Fibroblast of lung (primary cell): ENCODE measurements around the gene IFT52. TPM values are rescaled to one million over a fixed set of nuclear protein-coding genes. Genes with fewer than 3 reads are reported as not detected.

Experiments
- DNase-seq, 2 donors: peaks; one replicate each; pipeline versions ENCODE4 v3.0.0 to v3.0.0-alpha.2; 2010; ENCODE audit warnings: low read depth in 2 of 2
- H2AFZ ChIP-seq: 2 replicates; pipeline ENCODE4 v1.5.1; 2012; ENCODE audit warnings: low read length, control low read depth, inconsistent platforms
- H3K27ac ChIP-seq: 2 replicates; pipeline ENCODE4 v1.5.1; 2011; ENCODE audit warnings: low read length, control low read depth; ENCODE audit not compliant: insufficient read depth
- H3K27me3 ChIP-seq: 2 replicates; pipeline ENCODE4 v1.5.1; 2011; ENCODE audit warnings: mild to moderate bottlenecking, low read length; ENCODE audit not compliant: control insufficient read depth, insufficient read depth
- H3K36me3 ChIP-seq: 2 replicates; pipeline ENCODE4 v1.5.1; 2011; ENCODE audit warnings: low read length; ENCODE audit not compliant: control insufficient read depth, insufficient read depth
- H3K4me1 ChIP-seq: 2 replicates; pipeline ENCODE4 v1.5.1; 2011; ENCODE audit warnings: low read length; ENCODE audit not compliant: control insufficient read depth, insufficient read depth; ENCODE audit errors: extremely low read depth
- H3K4me2 ChIP-seq: 2 replicates; pipeline ENCODE4 v1.5.1; 2011; ENCODE audit warnings: low read length, control low read depth; ENCODE audit not compliant: insufficient read depth; ENCODE audit errors: extremely low read depth
- H3K4me3 ChIP-seq, 4 experiments: fragments of 200-600 bp in 1 of 4; sonication (generic) in 1 of 4; replicated peaks in 1 of 4; 2 replicates each; pipeline ENCODE4 v1.5.1; 2011 to 2016; ENCODE audit warnings: low read length in 4 of 4, low read depth in 3 of 4, mild to moderate bottlenecking in 3 of 4, control low read depth in 2 of 4, inconsistent platforms in 1 of 4, mixed read lengths in 1 of 4; ENCODE audit not compliant: insufficient read depth in 1 of 4; ENCODE audit errors: control extremely low read depth in 1 of 4
- H3K79me2 ChIP-seq: 2 replicates; pipeline ENCODE4 v1.5.1; 2012; ENCODE audit warnings: mild to moderate bottlenecking, low read length, inconsistent platforms; ENCODE audit not compliant: control insufficient read depth, insufficient read depth
- H3K9ac ChIP-seq: 2 replicates; pipeline ENCODE4 v1.5.1; 2011; ENCODE audit warnings: mild to moderate bottlenecking, low read length, control low read depth; ENCODE audit not compliant: insufficient read depth
- H3K9me3 ChIP-seq: 2 replicates; pipeline ENCODE4 v1.5.1; 2012; ENCODE audit warnings: low read depth, low read length; ENCODE audit not compliant: control insufficient read depth, insufficient read depth
- H4K20me1 ChIP-seq: 2 replicates; pipeline ENCODE4 v1.5.1; 2011; ENCODE audit warnings: low read length; ENCODE audit not compliant: control insufficient read depth, insufficient read depth; ENCODE audit errors: extremely low read depth
- CTCF ChIP-seq, 2 donors: IDR thresholded peaks in 1 of 2; conservative IDR thresholded peaks in 1 of 2; 1 replicate in 1 of 2; 2 replicates in 1 of 2; pipeline ENCODE4 v1.5.1; 2011 to 2012; ENCODE audit warnings: low read length in 2 of 2, control low read depth in 1 of 2, inconsistent platforms in 1 of 2, low read depth in 1 of 2, mild to moderate bottlenecking in 1 of 2
- EZH2 ChIP-seq: IDR thresholded peaks from 2 replicates; pipeline ENCODE4 v1.5.1; 2012; ENCODE audit warnings: low read length, control low read depth, mild to moderate bottlenecking; ENCODE audit errors: missing control alignments
- polyA plus RNA-seq, 2 donors: library from polyadenylated mRNA; depleted of rRNA in 1 of 2; stranded (reverse) in 1 of 2; unstranded in 1 of 2; fragments of >200 nt; gene quantifications; 2 replicates each; pipeline ENCODE4 v1.2.1, GENCODE V29; 2011 to 2012; ENCODE audit warnings: missing spikeins in 1 of 2
- total RNA-seq: library from RNA; depleted of rRNA; stranded (reverse); fragments of >200 nt; gene quantifications from 2 replicates; pipeline ENCODE4 v1.2.1, GENCODE V29; 2014

The IFT52 gene
- total and polyA plus RNA-seq, 2 donors (not counting 1 experiment from before 2014, with no cell fraction given) = 38.8 to 41.9 TPM

GRCh38 chr20:43694763-43695162 is 104.0 kb downstream of the IFT52 start:
- no peak overlapping the region for H3K27ac ChIP-seq
- no peaks in the 10 kb centered on the region for H3K36me3 ChIP-seq
- no peaks in the 10 kb centered on the region for H3K27me3 ChIP-seq
- H4K20me1 ChIP-seq = no peaks in the 10 kb centered on the region
- H3K9ac ChIP-seq = no peak overlapping the region
- no peaks in the 10 kb centered on the region for H3K4me1 ChIP-seq
- no peaks in the 10 kb centered on the region for H3K79me2 ChIP-seq
- DNase-seq = no peak
- H3K4me2 ChIP-seq = no peak overlapping the region
- no peaks in the 10 kb centered on the region for H3K9me3 ChIP-seq
- H2AFZ ChIP-seq = no peak overlapping the region
- no peak overlapping the region for H3K4me3 ChIP-seq
- no peak for TF ChIP-seq EZH2
- TF ChIP-seq CTCF (conservative IDR thresholded peaks at IDR 0.05 in 1 of 2, IDR thresholded peaks at IDR 0.05 in 1 of 2; ENCODE audit: low read depth in 1 of 2, low read length in 2 of 2) = no peak

GRCh38 chr20:43695571-43695970 is 104.8 kb downstream of the IFT52 start:
- Histone ChIP-seq H3K27me3 (no peaks in the 10 kb centered on the region), H3K9me3 (no peaks in the 10 kb centered on the region), H3K4me2 (no peak overlapping the region), H3K27ac (no peak overlapping the region), H4K20me1 (no peaks in the 10 kb centered on the region), H2AFZ (no peak overlapping the region), H3K79me2 (no peaks in the 10 kb centered on the region), H3K4me3 (no peak overlapping the region), H3K9ac (no peak overlapping the region), H3K4me1 (no peaks in the 10 kb centered on the region), H3K36me3 (no peaks in the 10 kb centered on the region)
- DNase-seq = no peak
- no peak for TF ChIP-seq CTCF (conservative IDR thresholded peaks at IDR 0.05 in 1 of 2, IDR thresholded peaks at IDR 0.05 in 1 of 2; ENCODE audit: low read depth in 1 of 2, low read length in 2 of 2)
- TF ChIP-seq EZH2 = no peak

Other genes starting within 250 kb of the IFT52 start
- 34.9 and 37.8 TPM in 2 replicates for gene SRSF6, start 133.0 kb upstream of the IFT52 start, total RNA-seq
- 106 and 128 TPM in 2 replicates for gene SRSF6, start 133.0 kb upstream of the IFT52 start, polyA plus RNA-seq
- gene L3MBTL1, start 83.2 kb upstream of the IFT52 start, total RNA-seq = 6.2 and 10.7 TPM in 2 replicates
- gene L3MBTL1, start 83.2 kb upstream of the IFT52 start, polyA plus RNA-seq = 1.2 and 1.5 TPM in 2 replicates
- gene SGK2, start 31.9 kb upstream of the IFT52 start, total RNA-seq = 0.26 and 0.66 TPM in 2 replicates
- 0.05 TPM in 1 of 2 replicates, not detected in the other for gene SGK2, start 31.9 kb upstream of the IFT52 start, polyA plus RNA-seq
- 0.26 and 1.2 TPM in 2 replicates for gene MYBL2, start 76.2 kb downstream of the IFT52 start, total RNA-seq
- gene MYBL2, start 76.2 kb downstream of the IFT52 start, polyA plus RNA-seq = 2.7 and 7.8 TPM in 2 replicates
- gene GTSF1L, start 136.1 kb downstream of the IFT52 start, total RNA-seq = not detected in 2 replicates
- not detected in 2 replicates for gene GTSF1L, start 136.1 kb downstream of the IFT52 start, polyA plus RNA-seq